ENCODE data around the gene GPR173.

- no peak for TF ChIP-seq CTCF (IDR thresholded peaks at IDR 0.05; ENCODE audit: low read depth, low read length)
- no peak for TF ChIP-seq EZH2phosphoT487 (IDR thresholded peaks at IDR 0.05; ENCODE audit: low read depth)
Observed at GRCh38 chrX:53115550-53115874, 66.9 kb downstream of the GPR173 start.
